HepG2 (cell line): ENCODE results near the gene MYLK3. TPM values are rescaled to one million over a fixed set of nuclear protein-coding genes. Genes with fewer than 3 reads are reported as not detected.

Source experiments
- ADNP ChIP-seq: sonication (generic); formaldehyde crosslinking; IDR thresholded peaks from 2 replicates; pipeline ENCODE4 v1.4.0; 2020; ENCODE audit warnings: missing genetic modification reagents
- ATF7-NPFF ChIP-seq: sonication (generic); formaldehyde crosslinking; IDR thresholded peaks from 2 replicates; pipeline ENCODE4 v1.8.1; 2023; ENCODE audit warnings: mild to moderate bottlenecking, low read depth, missing genetic modification reagents, moderate library complexity
- CEBPG ChIP-seq: IDR thresholded peaks from 2 replicates; pipeline ENCODE4 v1.6.1; 2016
- CEBPZ ChIP-seq: IDR thresholded peaks from 2 replicates; pipeline ENCODE4 v1.6.1; 2012; ENCODE audit warnings: low read length, improper control_type of control experiment
- LCORL ChIP-seq, 2 experiments: fragments of 450-650 bp in 1 of 2; sonication (generic) in 1 of 2; formaldehyde crosslinking in 1 of 2; IDR thresholded peaks; 2 replicates each; pipeline versions ENCODE4 v1.5.0 to v1.6.1; 2017 to 2020; ENCODE audit warnings: antibody characterized with exemption in 1 of 2, missing genetic modification reagents in 1 of 2
- LRRFIP1 ChIP-seq: sonication (generic); formaldehyde crosslinking; conservative IDR thresholded peaks from 2 replicates; pipeline ENCODE4 v1.4.0; 2020; ENCODE audit warnings: missing genetic modification reagents
- NONO ChIP-seq, 2 experiments: fragments of 450-650 bp in 1 of 2; sonication (generic) in 1 of 2; formaldehyde crosslinking in 1 of 2; IDR thresholded peaks in 1 of 2; conservative IDR thresholded peaks in 1 of 2; 2 replicates each; pipeline versions ENCODE4 v1.6.1 to v1.8.0; 2017 to 2022; ENCODE audit warnings: mild to moderate bottlenecking in 1 of 2, missing genetic modification reagents in 1 of 2, moderate library complexity in 1 of 2
- REST ChIP-seq, 2 experiments: IDR thresholded peaks; 2 replicates each; pipeline ENCODE4 v1.6.1; 2011 to 2012; ENCODE audit warnings: low read length in 2 of 2, borderline replicate concordance in 1 of 2, low read depth in 1 of 2, mild to moderate bottlenecking in 1 of 2, moderate library complexity in 1 of 2
- SP5 ChIP-seq: IDR thresholded peaks from 2 replicates; pipeline ENCODE4 v1.6.1; 2016; ENCODE audit warnings: low read depth, borderline replicate concordance
- ZFP36L1 ChIP-seq: sonication (generic); formaldehyde crosslinking; IDR thresholded peaks from 2 replicates; pipeline ENCODE4 v1.8.0; 2022; ENCODE audit warnings: mild to moderate bottlenecking, missing genetic modification reagents, moderate library complexity
- ZNF180 ChIP-seq: sonication (generic); formaldehyde crosslinking; IDR thresholded peaks from 2 replicates; pipeline ENCODE4 v1.4.0; 2020; ENCODE audit warnings: low read depth, missing genetic modification reagents, borderline replicate concordance
- ZNF317 ChIP-seq: sonication (generic); formaldehyde crosslinking; IDR thresholded peaks from 2 replicates; pipeline ENCODE4 v1.5.0; 2020; ENCODE audit warnings: mild to moderate bottlenecking, missing genetic modification reagents
- ZNF331 ChIP-seq: sonication (generic); formaldehyde crosslinking; IDR thresholded peaks from 2 replicates; pipeline ENCODE4 v1.4.0; 2020; ENCODE audit warnings: missing genetic modification reagents
- ZNF496 ChIP-seq: sonication (generic); formaldehyde crosslinking; IDR thresholded peaks from 2 replicates; pipeline ENCODE4 v1.8.1; 2023; ENCODE audit warnings: mild to moderate bottlenecking, moderate library complexity, missing genetic modification reagents; ENCODE audit not compliant: insufficient replicate concordance
- ZNF501 ChIP-seq: sonication (generic); formaldehyde crosslinking; IDR thresholded peaks from 2 replicates; pipeline ENCODE4 v1.5.1; 2020; ENCODE audit warnings: mild to moderate bottlenecking, moderate library complexity, missing genetic modification reagents
- ZNF567 ChIP-seq: sonication (generic); formaldehyde crosslinking; IDR thresholded peaks from 2 replicates; pipeline ENCODE4 v1.8.1; 2023; ENCODE audit warnings: mild to moderate bottlenecking, missing genetic modification reagents, borderline replicate concordance
- ZNF788 ChIP-seq: sonication (generic); formaldehyde crosslinking; IDR thresholded peaks from 2 replicates; pipeline ENCODE4 v1.5.0; 2020; ENCODE audit warnings: mild to moderate bottlenecking, missing genetic modification reagents, borderline replicate concordance
- polyA plus RNA-seq, 8 experiments: library from polyadenylated mRNA; depleted of rRNA in 3 of 8; stranded (reverse) in 7 of 8; unstranded in 1 of 8; fragments of >200 nt; fragmentation: Illumina TruSeq in 4 of 8; extraction: Trizol in 4 of 8; gene quantifications; 2 replicates each; pipeline versions ENCODE4 v1.2.1 to v1.2.3, GENCODE V29; 2011 to 2016; ENCODE audit warnings: low read depth in 4 of 8, missing spikeins in 1 of 8, mixed read lengths in 1 of 8; ENCODE audit not compliant: insufficient read depth in 1 of 8
- total RNA-seq, 5 experiments: library from RNA; depleted of rRNA; stranded (reverse); fragments of >200 nt; fragmentation: Illumina TruSeq; extraction: Trizol; gene quantifications; 2 replicates each; pipeline ENCODE4 v1.2.3, GENCODE V29; 2016; ENCODE audit warnings: low read depth in 1 of 5

MYLK3 gene
- total and polyA plus RNA-seq, 2 of the 13 experiments (the other 11 are each of a cell fraction or from before 2014, with no cell fraction given): 0.04 to 0.18 TPM

- TF ChIP-seq CEBPZ: no peak
- TF ChIP-seq LRRFIP1 (CRISPR knock-in tag): no peak
- no peak for TF ChIP-seq ADNP
- no peak for TF ChIP-seq ZNF496 (CRISPR knock-in tag)
- no peak for TF ChIP-seq ATF7-NPFF (CRISPR knock-in tag)
- TF ChIP-seq REST (IDR thresholded peaks at IDR 0.05; ENCODE audit: borderline replicate concordance in 1 of 2, low read depth in 1 of 2, low read length in 2 of 2): no peak
- no peak for TF ChIP-seq ZNF567 (CRISPR knock-in tag)
- TF ChIP-seq ZNF788 (CRISPR knock-in tag): peak; percentile 51; the same call in 1 of the 2 replicates
- peak; percentile 91 for TF ChIP-seq CEBPG (CRISPR knock-in tag)
- TF ChIP-seq SP5 (CRISPR knock-in tag): peak; percentile 28; the same call in 1 of the 2 replicates
- 0 out of 2 replicates have a peak, but pooled peaks have one; percentile 26 for TF ChIP-seq ZNF501 (CRISPR knock-in tag)
- no peak; the same call in 1 of the 2 replicates for TF ChIP-seq ZNF331
- no peak for TF ChIP-seq ZNF317 (CRISPR knock-in tag)
- no peak for TF ChIP-seq ZFP36L1 (CRISPR knock-in tag)
- no peak for TF ChIP-seq ZNF180 (CRISPR knock-in tag)
- TF ChIP-seq NONO (IDR thresholded peaks at IDR 0.05): no peak
- TF ChIP-seq NONO (CRISPR knock-in tag; conservative IDR thresholded peaks at IDR 0.05): 0 out of 2 replicates have a peak, but pooled peaks have one; percentile 49
- TF ChIP-seq LCORL (IDR thresholded peaks at IDR 0.05): no peak
- TF ChIP-seq LCORL (CRISPR knock-in tag; IDR thresholded peaks at IDR 0.05): peak; percentile 38; the same call in 1 of the 2 replicates
These were observed 1.0 kb downstream of the MYLK3 start (continued) for GRCh38 chr16:46746821-46747776.
